ENCODE data around the gene TUBB.
A peak's percentile ranks its signal among the peaks of the same experiment; 100 is the strongest.
"Not testable (repeated sequence)": the region's sequence is repeated elsewhere in the genome, so short reads cannot be mapped to it uniquely, and the experiment has no call there.

The TUBB gene

GRCh38 chr6:30741789-30742315 lies 21.7 kb downstream of the TUBB start:
- no peak for DNase-seq

DNA sequence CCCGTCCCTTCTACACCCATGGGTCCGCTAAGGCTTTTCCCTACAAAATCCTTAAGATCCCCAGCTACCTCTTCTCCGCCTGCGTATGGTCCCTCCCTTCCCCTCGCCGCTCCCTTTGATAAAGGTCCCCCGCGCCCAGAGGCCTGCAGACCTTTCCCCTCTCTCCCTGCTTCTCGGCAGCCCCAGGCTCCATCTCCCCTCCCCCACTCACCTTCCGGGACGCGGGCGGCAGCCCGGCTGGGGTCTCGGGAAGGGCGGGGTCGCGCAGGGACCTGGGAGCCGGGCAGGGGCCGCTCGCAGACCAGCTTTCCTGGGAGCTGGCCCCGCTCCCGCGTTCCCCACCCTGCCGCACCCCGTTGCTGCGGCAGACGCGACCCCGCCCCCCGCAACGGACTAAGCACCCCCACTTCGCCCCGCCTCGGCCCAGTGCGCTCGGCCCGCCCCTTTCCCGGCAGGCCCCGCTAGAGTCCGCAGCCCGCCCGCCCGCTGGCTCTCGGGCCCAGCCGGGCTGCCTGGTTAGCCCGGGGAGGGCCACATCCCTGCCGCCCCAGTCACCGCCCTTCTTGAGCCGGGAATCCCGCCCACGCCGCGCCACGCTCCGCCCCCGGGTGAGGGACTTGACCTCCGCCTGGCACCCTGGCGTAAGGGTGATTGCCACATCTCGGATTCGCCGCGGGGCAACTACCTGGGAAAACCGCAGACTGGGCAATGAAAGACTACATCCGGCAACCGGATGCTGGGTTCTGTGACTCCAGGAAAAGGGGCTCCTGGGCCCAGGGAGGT lies 22.4 kb downstream of the TUBB start, which contains the start of gene FLOT1:
FLOT1 (minus strand) TSS at position 372 of the 783 bp plus-strand sequence. CDS start 498 bp downstream, outside the sequence.
- DNase-seq, result peak in 1 of 2 experiments; percentile 74

GRCh38 chr6:30743099-30744053 lies 23.2 kb downstream of the TUBB start:
- no peak for DNase-seq

GRCh38 chr6:30744054-30744805 lies 24.1 kb downstream of the TUBB start, which contains the start of gene IER3:
Gene IER3 (minus strand): TSS chr6:30744547. CDS start chr6:30744518, 29 bp downstream.
- no peak for DNase-seq

DNA sequence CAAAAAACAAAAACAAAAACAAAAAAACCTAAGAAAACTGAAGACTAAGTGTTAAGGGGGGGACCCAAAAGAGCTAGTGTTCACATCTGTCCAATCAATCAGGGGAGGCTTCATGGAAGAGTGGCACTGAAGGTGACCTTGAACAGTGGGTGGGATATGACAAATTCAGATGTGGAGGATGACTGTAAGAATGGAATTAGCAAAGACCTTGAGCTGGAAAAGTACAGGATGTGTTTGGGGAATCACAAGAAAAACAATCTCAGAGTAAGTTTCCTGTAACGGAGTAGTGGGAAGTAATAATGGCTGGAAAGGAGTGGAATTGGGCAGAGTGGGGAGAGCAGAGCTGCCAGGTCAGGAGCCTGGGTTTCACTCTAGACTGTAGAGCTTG lies 27.1 kb downstream of the TUBB start:
- DNase-seq, result no peak

DNA sequence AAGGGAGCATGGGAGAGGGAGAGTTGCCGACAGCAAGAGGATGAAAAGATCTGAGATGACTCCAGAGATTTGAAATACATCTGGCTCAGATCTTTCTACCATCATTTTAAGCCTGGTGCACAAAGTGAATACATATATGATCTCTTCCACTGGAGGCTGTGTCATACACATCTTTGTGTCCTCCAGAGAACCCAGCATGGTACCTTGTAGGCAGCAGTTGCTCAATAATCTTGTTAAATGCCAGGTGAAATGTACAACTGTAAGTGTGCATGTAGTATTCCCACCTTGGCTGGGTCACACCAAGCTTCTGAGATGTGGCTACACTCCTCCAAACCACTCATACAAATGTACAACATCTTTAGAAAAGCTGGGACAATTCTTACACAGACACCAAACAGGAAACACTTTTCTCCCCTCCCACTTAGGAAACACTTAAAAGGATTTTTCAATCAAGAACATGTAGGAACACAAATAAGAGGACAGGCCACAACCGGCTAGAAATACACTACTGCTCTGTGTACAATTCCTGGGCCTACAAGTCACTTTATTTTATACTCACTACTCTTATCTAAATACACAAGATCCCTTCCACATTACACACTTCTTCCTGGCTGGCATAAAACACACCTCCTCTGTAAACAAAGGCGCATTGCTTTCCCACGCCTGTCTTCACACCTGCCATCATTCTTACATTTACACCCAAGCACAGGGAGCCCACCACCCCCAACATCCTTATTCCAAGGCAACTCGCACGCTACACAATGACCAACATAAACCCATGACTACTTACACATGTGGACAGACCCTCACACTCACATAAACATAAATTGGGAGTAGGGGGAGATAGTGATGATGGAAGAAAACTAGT lies 28.0 kb downstream of the TUBB start:
- DNase-seq, result no peak

GRCh38 chr6:30748851-30749540 lies 28.8 kb downstream of the TUBB start:
- no peak for DNase-seq

DNA sequence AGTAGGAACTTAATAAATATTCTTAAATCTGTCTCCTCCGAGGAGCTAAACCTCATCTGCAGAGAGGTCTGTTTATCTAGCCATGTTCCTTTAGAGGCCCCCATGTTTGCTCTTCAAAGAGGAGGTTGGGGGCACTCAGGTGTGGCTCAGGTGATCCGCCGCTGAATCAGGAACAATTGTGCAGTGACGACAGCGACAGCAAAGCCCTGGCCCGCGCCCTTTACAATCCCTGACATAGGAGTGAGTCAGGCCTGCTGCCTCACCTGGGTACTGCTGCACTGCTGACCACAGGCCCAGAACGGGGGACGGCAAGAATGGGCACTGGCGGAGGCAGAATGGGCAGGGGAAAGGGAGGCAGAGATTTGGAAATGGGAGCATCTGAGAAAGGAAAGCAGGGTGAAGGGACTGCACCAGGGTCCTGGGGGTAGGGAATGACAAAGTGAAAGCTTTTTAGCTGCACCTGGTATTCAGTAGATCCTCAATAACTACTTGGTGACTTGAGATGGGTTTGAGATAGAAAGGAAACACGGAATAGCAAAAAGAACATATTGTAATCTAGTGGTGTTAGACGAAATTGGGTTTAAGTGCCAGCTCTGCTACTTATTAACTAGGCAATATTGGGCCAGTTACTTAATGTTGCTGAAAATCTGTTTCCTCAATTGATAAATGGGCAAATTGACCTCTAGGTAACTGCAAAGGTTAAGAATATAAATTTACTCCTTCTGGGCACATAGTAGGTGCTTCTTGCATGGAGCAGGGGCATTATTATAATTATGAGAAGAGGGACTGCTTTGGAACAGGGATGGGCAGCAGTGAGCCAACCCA lies 29.6 kb downstream of the TUBB start:
- no peak for DNase-seq

GRCh38 chr6:30750379-30750668 lies 30.2 kb downstream of the TUBB start:
- no peak for DNase-seq

DNA sequence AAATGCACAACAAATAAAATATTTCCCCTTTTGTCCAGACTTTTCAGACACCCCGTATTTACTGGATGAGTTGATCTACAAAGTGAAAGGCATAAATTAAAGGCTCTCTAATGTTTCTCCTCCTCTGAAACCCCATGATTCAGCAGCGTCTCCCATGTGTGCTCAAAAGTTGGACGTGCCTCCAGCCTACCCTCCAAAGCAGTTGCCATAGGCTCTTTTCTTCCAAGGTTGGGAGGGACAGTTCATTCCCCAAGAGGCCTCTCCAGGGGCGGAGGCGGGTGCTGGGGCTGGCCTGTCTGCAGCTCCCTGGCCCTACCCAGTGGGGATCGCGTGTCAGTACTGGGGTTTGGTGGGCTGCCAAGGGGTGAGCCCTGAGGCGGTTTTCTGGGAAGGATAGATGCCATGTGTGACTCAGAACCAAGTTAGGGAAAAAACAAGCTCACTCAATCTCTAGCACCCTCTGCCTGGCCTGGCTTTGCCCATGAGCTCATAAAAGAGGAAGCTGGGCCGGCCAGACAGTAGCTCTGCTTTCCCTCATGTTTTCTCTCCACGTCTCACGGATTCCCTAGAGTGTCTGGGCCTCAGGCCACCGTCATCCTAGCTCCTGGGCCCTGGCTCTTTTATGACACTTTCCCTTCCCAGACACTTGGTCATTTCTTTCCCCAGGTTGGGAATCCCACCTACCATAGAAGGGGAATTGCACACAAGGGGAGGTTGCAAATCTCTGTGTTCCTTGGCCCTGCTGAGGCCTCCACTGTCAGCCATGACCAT lies 32.2 kb downstream of the TUBB start:
- no peak for DNase-seq

DNA sequence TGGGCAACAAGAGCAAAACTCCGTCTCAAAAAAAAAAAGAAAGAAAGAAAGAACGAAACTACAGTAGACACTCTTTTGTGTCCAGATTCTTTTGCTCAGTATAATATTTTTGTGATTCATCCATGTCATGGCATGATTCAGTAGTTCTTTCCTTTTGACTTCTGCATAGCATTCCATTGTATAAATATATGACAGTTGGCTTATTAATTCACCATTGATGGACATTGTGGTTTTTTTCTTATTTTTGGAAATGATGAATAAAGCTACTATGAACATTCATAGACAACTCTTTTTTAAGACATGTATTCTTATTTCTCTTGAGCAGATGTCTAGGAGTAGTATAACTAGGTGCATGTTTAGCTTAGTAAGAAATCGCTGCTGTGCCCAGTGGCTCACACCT lies 34.5 kb downstream of the TUBB start:
- DNase-seq, result no peak

- DNase-seq, result not testable (repeated sequence)
These were observed 36.4 kb downstream of the TUBB start for GRCh38 chr6:30756405-30757003.

DNA sequence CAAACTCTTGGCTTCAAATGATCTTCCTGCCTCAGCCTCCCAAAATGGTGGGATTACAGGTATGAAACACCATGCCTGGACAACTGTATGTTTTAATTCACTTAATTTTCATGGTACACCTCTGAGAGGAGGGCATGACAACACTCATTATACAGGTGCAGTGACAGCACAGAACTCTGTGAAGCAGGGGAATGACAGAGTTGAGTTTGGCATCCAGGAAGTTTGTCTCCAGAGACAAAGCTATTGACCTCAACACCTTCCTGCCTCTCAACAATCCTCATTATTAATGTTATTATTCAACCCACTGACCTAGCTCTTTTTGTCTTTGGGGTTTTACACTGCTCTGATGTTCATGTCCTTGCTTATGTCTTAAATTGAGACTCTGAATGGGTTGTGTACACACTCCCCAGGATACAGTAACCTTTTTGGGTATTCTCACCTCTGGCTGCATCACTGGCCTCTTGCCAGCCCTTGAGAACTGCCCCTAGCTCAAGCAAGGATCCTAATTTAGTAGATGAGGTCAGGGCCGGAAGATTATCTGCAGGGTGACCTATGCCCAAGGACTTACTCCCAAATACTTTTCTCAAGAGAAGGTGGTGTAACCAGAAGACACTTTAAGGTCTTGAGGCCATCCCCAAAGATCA lies 37.2 kb downstream of the TUBB start:
- DNase-seq, result no peak

- no peak for DNase-seq
These were observed 39.6 kb downstream of the TUBB start for GRCh38 chr6:30759575-30760239.

DNA sequence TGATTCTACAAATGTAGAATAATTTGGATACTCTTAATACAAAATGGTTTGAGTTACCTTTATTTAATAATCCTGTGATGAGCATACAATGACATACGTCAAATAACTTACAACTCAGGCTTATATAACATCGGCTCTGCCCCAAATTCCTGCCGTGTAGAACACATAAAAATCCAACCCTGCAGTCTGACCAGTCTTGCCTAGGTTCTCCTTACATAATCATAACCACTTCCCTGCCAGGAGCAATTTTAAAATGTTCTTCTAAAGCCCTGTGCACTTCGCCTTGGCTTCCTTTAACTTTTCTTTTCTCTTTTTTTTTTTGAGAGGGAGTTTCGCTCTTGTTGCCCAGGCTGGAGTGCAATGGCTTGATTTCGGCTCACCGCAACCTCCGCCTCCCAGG lies 40.4 kb downstream of the TUBB start:
- DNase-seq, result no peak

DNA sequence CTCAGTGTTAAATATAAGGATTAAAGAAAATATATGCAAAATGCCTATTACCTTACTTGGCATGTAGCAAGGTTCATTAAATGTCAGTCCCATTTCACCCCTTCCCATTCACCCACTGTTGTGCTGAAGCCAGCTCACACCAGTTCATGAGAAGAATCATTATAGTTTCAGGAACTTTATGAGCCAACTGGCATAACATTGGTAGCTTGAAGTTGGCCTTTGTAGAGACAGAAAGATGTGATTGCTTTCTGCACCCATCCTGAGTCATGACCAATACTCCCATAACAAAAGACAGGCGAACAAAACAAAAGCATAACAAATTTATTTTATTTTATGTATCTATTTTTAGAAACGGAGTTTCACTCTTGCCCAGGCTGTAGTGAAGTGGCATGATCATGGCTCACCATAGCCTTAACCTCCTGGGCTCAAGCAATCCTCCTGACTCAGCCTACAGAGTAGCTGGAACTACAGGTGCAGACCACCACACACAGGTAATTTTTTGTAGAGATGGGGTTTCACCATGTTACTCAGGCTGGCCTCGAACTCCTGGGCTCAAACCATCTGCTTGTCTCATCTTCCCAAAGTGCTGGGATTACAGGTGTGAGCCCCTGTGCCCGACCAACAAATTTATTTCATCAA lies 41.8 kb downstream of the TUBB start:
- DNase-seq, result no peak

- DNase-seq, result no peak
These were observed 43.0 kb downstream of the TUBB start for GRCh38 chr6:30763155-30763617.

Data from cerebellar nuclear complex (tissue), 1 donor.